Spleen (tissue), 11 donors: Measurements from ENCODE around the gene CLCNKB. TPM values are rescaled to one million over a fixed set of nuclear protein-coding genes. Genes with fewer than 3 reads are reported as not detected.

ENCODE experiments used
- DNase-seq: peaks from one replicate; pipeline ENCODE4 v3.0.0-alpha.2; 2020
- H3K27ac ChIP-seq, 8 donors: fragments of 200-600 bp; sonication (generic) in 7 of 8; 1 replicate in 4 of 8; 2 replicates in 4 of 8; pipeline versions ENCODE4 v1.5.0 to v1.8.0; 2016 to 2021; ENCODE audit warnings: inconsistent platforms in 4 of 8, mild to moderate bottlenecking in 4 of 8, moderate library complexity in 1 of 8
- H3K27me3 ChIP-seq, 7 donors: fragments of 200-600 bp; sonication (generic) in 6 of 7; replicated peaks in 1 of 7; 1 replicate in 4 of 7; 2 replicates in 3 of 7; pipeline versions ENCODE4 v1.5.0 to v1.8.0; 2016 to 2021; ENCODE audit warnings: inconsistent platforms in 3 of 7, mild to moderate bottlenecking in 1 of 7
- H3K36me3 ChIP-seq, 6 donors: fragments of 200-600 bp; sonication (generic) in 5 of 6; 1 replicate in 4 of 6; 2 replicates in 2 of 6; pipeline versions ENCODE4 v1.5.0 to v1.8.0; 2016 to 2021; ENCODE audit warnings: inconsistent platforms in 2 of 6
- H3K4me1 ChIP-seq, 6 donors: fragments of 200-600 bp; sonication (generic) in 5 of 6; 1 replicate in 3 of 6; 2 replicates in 3 of 6; pipeline versions ENCODE4 v1.5.0 to v1.8.0; 2016 to 2021; ENCODE audit warnings: inconsistent platforms in 3 of 6
- H3K4me3 ChIP-seq, 8 donors: fragments of 200-600 bp; sonication (generic) in 7 of 8; 1 replicate in 4 of 8; 2 replicates in 4 of 8; pipeline versions ENCODE4 v1.5.0 to v1.8.0; 2016 to 2021; ENCODE audit warnings: inconsistent platforms in 4 of 8, mild to moderate bottlenecking in 4 of 8, moderate library complexity in 2 of 8
- H3K9me3 ChIP-seq, 8 donors: fragments of 200-600 bp; sonication (generic) in 7 of 8; 1 replicate in 4 of 8; 2 replicates in 4 of 8; pipeline versions ENCODE4 v1.5.0 to v1.8.0; 2016 to 2021; ENCODE audit warnings: inconsistent platforms in 4 of 8
- POLR2A ChIP-seq, 3 donors: fragments of 450-650 bp; IDR thresholded peaks; one replicate each; pipeline ENCODE4 v1.5.1; 2017; ENCODE audit warnings: antibody characterized with exemption in 3 of 3, mild to moderate bottlenecking in 1 of 3
- POLR2AphosphoS5 ChIP-seq, 3 donors: sonication (generic); formaldehyde crosslinking; IDR thresholded peaks; one replicate each; pipeline ENCODE4 v1.5.1; 2017; ENCODE audit warnings: antibody characterized with exemption in 3 of 3
- WGBS, 5 donors: extraction: QIAGEN DNeasy Blood & Tissue Kit in 3 of 5; methylation state at CpG; one replicate each; pipeline versions ENCODE4 v1.1.5 to v1.1.7; 2013 to 2018; 5-methylcytosine and 5-hydroxymethylcytosine counted together
- intact Hi-C: fragments of 100-400 bp; cut with DNase I; formaldehyde crosslinking; loops from one replicate; pipeline ENCODE4 v1.15.0; 2023; ENCODE audit warnings: low total_unique reads
- polyA plus RNA-seq, 3 donors: library from polyadenylated mRNA; stranded (reverse); fragments of 200-250 nt; gene quantifications; one replicate each; pipeline ENCODE4 v1.2.1, GENCODE V29; 2013
- total RNA-seq, 7 donors: library from RNA; depleted of rRNA in 3 of 7; stranded (reverse); fragments of >200 nt in 3 of 7; fragmentation: NEBNext Ultra II Directional in 4 of 7; extraction: Animal tissue kit (Norgen Biotek cat#: 25700) in 4 of 7; gene quantifications; one replicate each; pipeline versions ENCODE4 v1.1.0 to v1.2.1, GENCODE V29; 2016 to 2021
- TF ChIP-seq, protein P1 (sequence below), 11 experiments: fragments of 200-600 bp in 7 of 11; fragments of 450-650 bp in 4 of 11; sonication (generic) in 4 of 11; IDR thresholded peaks in 8 of 11; conservative IDR thresholded peaks in 3 of 11; 1 replicate in 7 of 11; 2 replicates in 4 of 11; pipeline versions ENCODE4 v1.4.0 to v1.8.0; 2016 to 2021; ENCODE audit warnings: antibody characterized with exemption in 11 of 11, inconsistent platforms in 4 of 11, mild to moderate bottlenecking in 1 of 11
- donor health status: healthy with polysubstance abuse.
- donor health status: DM: no; HTN: no; CAD: no; lungs with moderate emphysema.
- donor health status: DM: no; HTN: no; CAD: no.
- donor health status: Bipolar disorder and iron deficiency.
- donor health status: healthy.
- donor health status: DM: no; HTN: no; CAD: no.
- donor health status: DM: yes; HTN: yes; CAD: no.

The CLCNKB gene
- total and polyA plus RNA-seq, 10 donors = 0.04 to 0.13 (median 0.08) TPM; not detected in 6

DNA sequence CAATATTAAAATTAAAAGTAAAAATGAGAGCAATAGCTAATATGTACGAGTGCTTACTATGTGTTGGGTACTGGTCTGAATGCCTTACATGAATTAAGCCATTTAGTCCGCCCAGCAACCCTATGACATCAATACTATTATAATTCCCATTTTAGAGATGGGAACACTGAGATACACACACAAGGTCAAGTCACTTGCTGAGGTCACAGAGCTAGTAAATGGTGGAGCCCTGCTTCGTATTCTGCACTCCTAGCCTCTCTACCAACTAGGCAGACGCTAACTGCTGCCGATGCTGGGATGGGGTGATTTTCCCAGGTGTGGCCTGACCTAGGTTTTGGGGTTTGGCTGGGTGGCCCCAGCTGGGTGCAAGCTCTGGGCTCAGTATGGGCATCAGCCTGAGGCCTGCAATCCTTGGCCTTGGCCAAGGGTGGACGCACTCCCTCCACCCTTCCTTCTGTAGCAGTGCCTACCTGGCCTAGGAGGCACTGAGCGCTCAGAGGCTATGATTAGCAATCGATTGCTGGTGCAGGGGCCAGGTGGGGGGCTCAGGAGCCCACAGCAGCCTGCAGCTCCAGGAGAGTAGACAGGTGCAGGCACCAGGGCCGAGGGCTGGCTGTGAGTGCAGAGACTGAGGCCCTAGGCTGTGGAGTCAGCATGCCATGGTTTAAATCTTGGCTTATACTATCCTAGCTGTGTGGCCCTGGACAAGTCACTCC is 27.2 kb downstream of the CLCNKB start:
- Histone ChIP-seq H3K27me3 (peaks cover 0 to 47% (median 13%) of the 10 kb centered on the region in 7 donors), H3K27ac (no peak overlapping the region), H3K36me3 (no peaks in the 10 kb centered on the region), H3K4me3 (no peak overlapping the region), H3K9me3 (no peaks in the 10 kb centered on the region), H3K4me1 (peaks cover 6 to 60% (median 29%) of the 10 kb centered on the region in 6 donors)
- WGBS, 5 donors = 84 to 93% (median 89%) methylated on average over 7 to 9 of the region's 9 CpGs
- TF ChIP-seq POLR2A (IDR thresholded peaks at IDR 0.05) (no peak), POLR2AphosphoS5 (IDR thresholded peaks at IDR 0.05) (no peak)
- TF ChIP-seq, protein P1, sequence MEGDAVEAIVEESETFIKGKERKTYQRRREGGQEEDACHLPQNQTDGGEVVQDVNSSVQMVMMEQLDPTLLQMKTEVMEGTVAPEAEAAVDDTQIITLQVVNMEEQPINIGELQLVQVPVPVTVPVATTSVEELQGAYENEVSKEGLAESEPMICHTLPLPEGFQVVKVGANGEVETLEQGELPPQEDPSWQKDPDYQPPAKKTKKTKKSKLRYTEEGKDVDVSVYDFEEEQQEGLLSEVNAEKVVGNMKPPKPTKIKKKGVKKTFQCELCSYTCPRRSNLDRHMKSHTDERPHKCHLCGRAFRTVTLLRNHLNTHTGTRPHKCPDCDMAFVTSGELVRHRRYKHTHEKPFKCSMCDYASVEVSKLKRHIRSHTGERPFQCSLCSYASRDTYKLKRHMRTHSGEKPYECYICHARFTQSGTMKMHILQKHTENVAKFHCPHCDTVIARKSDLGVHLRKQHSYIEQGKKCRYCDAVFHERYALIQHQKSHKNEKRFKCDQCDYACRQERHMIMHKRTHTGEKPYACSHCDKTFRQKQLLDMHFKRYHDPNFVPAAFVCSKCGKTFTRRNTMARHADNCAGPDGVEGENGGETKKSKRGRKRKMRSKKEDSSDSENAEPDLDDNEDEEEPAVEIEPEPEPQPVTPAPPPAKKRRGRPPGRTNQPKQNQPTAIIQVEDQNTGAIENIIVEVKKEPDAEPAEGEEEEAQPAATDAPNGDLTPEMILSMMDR (IDR thresholded peaks at IDR 0.05 in 8 of 11, conservative IDR thresholded peaks at IDR 0.05 in 3 of 11) = no peak
- intact Hi-C loops = no loop called here
- DNase-seq = no peak

- H3K27me3 ChIP-seq = peaks cover 0 to 50% (median 13%) of the 10 kb centered on the region in 7 donors
- DNase-seq = no peak
- 88 to 97% (median 93%) methylated on average over 4 to 6 of the region's 6 CpGs for WGBS, 5 donors
- intact Hi-C loops = no loop called here
- H3K4me1 ChIP-seq = peaks cover 6 to 60% (median 29%) of the 10 kb centered on the region in 6 donors
- TF ChIP-seq POLR2A (IDR thresholded peaks at IDR 0.05) = no peak
- TF ChIP-seq, protein P1 (IDR thresholded peaks at IDR 0.05 in 8 of 11, conservative IDR thresholded peaks at IDR 0.05 in 3 of 11) = no peak
- no peak for TF ChIP-seq POLR2AphosphoS5 (IDR thresholded peaks at IDR 0.05)
- no peaks in the 10 kb centered on the region for H3K36me3 ChIP-seq
- H3K4me3 ChIP-seq = no peak overlapping the region
- H3K9me3 ChIP-seq = no peaks in the 10 kb centered on the region
- H3K27ac ChIP-seq = no peak overlapping the region
Measured at GRCh38 chr1:16071614-16072013, 28.0 kb downstream of the CLCNKB start.

GRCh38 chr1:16072095-16072494 is 28.5 kb downstream of the CLCNKB start:
- H3K4me1 ChIP-seq = peaks cover 6 to 60% (median 29%) of the 10 kb centered on the region in 6 donors

More at GRCh38 chr1:16072095-16072494, 28.5 kb downstream of the CLCNKB start:
- Histone ChIP-seq H3K36me3 (no peaks in the 10 kb centered on the region), H3K27ac (no peak overlapping the region), H3K4me3 (no peak overlapping the region), H3K27me3 (peaks cover 0 to 50% (median 13%) of the 10 kb centered on the region in 7 donors), H3K9me3 (no peaks in the 10 kb centered on the region)
- intact Hi-C loops = no loop called here
- TF ChIP-seq POLR2A (IDR thresholded peaks at IDR 0.05) = no peak
- no peak for TF ChIP-seq POLR2AphosphoS5 (IDR thresholded peaks at IDR 0.05)
- TF ChIP-seq, protein P1 (IDR thresholded peaks at IDR 0.05 in 8 of 11, conservative IDR thresholded peaks at IDR 0.05 in 3 of 11) = no peak
- 74 to 87% (median 78%) methylated on average over 5 of the region's 5 CpGs for WGBS, 5 donors
- no peak for DNase-seq
